ENCODE results near the gene MISP3. TPM values are rescaled to one million over a fixed set of nuclear protein-coding genes. Genes with fewer than 3 reads are reported as not detected.
A peak's percentile ranks its signal among the peaks of the same experiment; 100 is the strongest.

The MISP3 gene
- total RNA-seq, 1 donor from 2014 or later, result 0.26 TPM

DNA sequence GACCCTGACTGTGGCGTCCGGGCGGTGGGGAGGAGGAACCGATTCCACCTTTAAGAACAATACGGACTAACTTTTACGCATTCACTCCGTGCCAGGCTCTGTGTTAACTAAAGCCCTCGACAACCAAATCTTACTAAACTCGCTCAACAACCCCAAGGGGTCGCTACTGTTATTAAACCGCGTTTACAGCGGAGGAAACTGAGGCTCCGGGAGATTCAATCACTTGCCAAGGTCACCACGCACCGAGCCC lies 16.8 kb downstream of the MISP3 start:
- TF ChIP-seq, protein P1, sequence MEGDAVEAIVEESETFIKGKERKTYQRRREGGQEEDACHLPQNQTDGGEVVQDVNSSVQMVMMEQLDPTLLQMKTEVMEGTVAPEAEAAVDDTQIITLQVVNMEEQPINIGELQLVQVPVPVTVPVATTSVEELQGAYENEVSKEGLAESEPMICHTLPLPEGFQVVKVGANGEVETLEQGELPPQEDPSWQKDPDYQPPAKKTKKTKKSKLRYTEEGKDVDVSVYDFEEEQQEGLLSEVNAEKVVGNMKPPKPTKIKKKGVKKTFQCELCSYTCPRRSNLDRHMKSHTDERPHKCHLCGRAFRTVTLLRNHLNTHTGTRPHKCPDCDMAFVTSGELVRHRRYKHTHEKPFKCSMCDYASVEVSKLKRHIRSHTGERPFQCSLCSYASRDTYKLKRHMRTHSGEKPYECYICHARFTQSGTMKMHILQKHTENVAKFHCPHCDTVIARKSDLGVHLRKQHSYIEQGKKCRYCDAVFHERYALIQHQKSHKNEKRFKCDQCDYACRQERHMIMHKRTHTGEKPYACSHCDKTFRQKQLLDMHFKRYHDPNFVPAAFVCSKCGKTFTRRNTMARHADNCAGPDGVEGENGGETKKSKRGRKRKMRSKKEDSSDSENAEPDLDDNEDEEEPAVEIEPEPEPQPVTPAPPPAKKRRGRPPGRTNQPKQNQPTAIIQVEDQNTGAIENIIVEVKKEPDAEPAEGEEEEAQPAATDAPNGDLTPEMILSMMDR (IDR thresholded peaks at IDR 0.05; ENCODE audit: insufficient read depth, low read length, severe bottlenecking), result no peak
- H3K27me3 ChIP-seq (ENCODE audit: control insufficient read depth, insufficient read depth, low read length), result no peaks in the 10 kb centered on the region
- peak overlapping the region; percentile 54 for H3K4me3 ChIP-seq (ENCODE audit: low read depth, low read length)
- peaks cover 8% of the 10 kb centered on the region for H3K36me3 ChIP-seq (ENCODE audit: control insufficient read depth, insufficient read depth, low read length)
- DNase-seq (ENCODE audit: low read depth) (no peak), FAIRE-seq (no peak)

- no peak for FAIRE-seq
These were observed 17.3 kb downstream of the MISP3 start for GRCh38 chr19:14089662-14090508.

GRCh38 chr19:14090509-14091080 lies 18.0 kb downstream of the MISP3 start, which contains the start of gene SAMD1:
Gene SAMD1 (minus strand): TSS chr19:14090751.
- TF ChIP-seq, protein P1 (IDR thresholded peaks at IDR 0.05; ENCODE audit: insufficient read depth, low read length, severe bottlenecking), result no peak
- no peaks in the 10 kb centered on the region for H3K27me3 ChIP-seq (ENCODE audit: control insufficient read depth, insufficient read depth, low read length)
- FAIRE-seq (no peak), DNase-seq (ENCODE audit: low read depth) (peak; percentile 27)
- H3K36me3 ChIP-seq (ENCODE audit: control insufficient read depth, insufficient read depth, low read length), result peaks cover 8% of the 10 kb centered on the region
- H3K4me3 ChIP-seq (ENCODE audit: low read depth, low read length), result peak within 1 kb of the TSS; percentile 54

More at GRCh38 chr19:14089662-14090508, 17.3 kb downstream of the MISP3 start:
- no peak for DNase-seq (ENCODE audit: low read depth)
- Histone ChIP-seq H3K27me3 (ENCODE audit: control insufficient read depth, insufficient read depth, low read length) (no peaks in the 10 kb centered on the region), H3K36me3 (ENCODE audit: control insufficient read depth, insufficient read depth, low read length) (peaks cover 8% of the 10 kb centered on the region), H3K4me3 (ENCODE audit: low read depth, low read length) (peak overlapping the region; percentile 54)
- TF ChIP-seq, protein P1 (IDR thresholded peaks at IDR 0.05; ENCODE audit: insufficient read depth, low read length, severe bottlenecking), result no peak

DNA sequence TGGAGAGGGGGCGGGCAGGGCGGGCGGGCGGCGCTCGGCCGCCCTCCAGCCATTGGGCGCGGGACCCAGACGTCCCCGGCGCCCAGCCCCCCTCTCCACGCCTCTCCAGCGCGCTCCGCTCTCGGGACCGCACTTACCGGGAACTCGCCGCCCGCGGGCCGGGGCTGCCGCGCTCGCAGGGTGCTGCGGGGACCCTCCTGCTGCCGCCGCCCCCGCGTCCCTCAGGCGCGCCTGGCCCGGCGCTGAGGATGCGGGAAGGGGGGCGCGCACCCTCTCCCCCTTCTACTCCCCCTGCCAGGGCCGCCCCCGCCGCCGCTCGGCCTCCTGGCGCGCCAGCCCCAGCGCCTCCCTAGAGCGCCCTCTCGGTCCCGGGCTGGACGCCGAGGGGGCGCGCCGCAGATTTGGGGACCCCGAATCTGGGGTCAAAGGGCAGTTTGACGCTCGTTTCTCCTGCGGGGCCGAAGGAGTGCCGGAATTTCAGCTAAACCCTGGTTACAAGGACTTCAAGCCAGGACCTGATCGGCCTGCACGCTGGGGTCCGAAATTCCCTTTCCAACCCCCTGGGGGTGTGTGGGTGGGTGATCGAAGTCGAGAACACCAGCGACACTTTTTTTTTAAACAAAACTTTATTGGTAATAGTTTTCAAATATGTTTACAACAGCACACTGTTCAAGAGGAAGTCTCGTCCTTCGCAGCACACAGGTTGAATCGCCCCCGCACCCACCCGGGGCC lies 18.7 kb downstream of the MISP3 start:
- DNase-seq (ENCODE audit: low read depth) (peak; percentile 51), FAIRE-seq (no peak)
- Histone ChIP-seq H3K36me3 (ENCODE audit: control insufficient read depth, insufficient read depth, low read length) (peaks cover 8% of the 10 kb centered on the region), H3K4me3 (ENCODE audit: low read depth, low read length) (peak overlapping the region; percentile 54), H3K27me3 (ENCODE audit: control insufficient read depth, insufficient read depth, low read length) (no peaks in the 10 kb centered on the region)
- TF ChIP-seq, protein P1 (IDR thresholded peaks at IDR 0.05; ENCODE audit: insufficient read depth, low read length, severe bottlenecking), result no peak

GRCh38 chr19:14091813-14092462 lies 19.4 kb downstream of the MISP3 start:
- peak overlapping the region; percentile 54 for H3K4me3 ChIP-seq (ENCODE audit: low read depth, low read length)
- TF ChIP-seq, protein P1 (IDR thresholded peaks at IDR 0.05; ENCODE audit: insufficient read depth, low read length, severe bottlenecking), result no peak
- H3K36me3 ChIP-seq (ENCODE audit: control insufficient read depth, insufficient read depth, low read length), result peaks cover 9% of the 10 kb centered on the region
- no peaks in the 10 kb centered on the region for H3K27me3 ChIP-seq (ENCODE audit: control insufficient read depth, insufficient read depth, low read length)
- DNase-seq (ENCODE audit: low read depth) (no peak), FAIRE-seq (no peak)

Data from bronchial epithelial cell (primary cell).